Left cardiac atrium (tissue), 4 donors: ENCODE measurements around the gene BLM. TPM values are rescaled to one million over a fixed set of nuclear protein-coding genes. Genes with fewer than 3 reads are reported as not detected.

ENCODE experiments used
- ATAC-seq, 2 donors: fragments of 200-7000 bp; cut with Tn5 transposase; one replicate each; pipeline ENCODE4 v1.9.1; 2020; ENCODE audit warnings: mild to moderate bottlenecking in 2 of 2, moderate library complexity in 2 of 2
- DNase-seq: peaks from one replicate; pipeline ENCODE4 v3.0.0-alpha.2; 2020
- intact Hi-C, 2 donors: fragments of 100-400 bp; cut with DNase I; formaldehyde crosslinking; loops; one replicate each; pipeline versions ENCODE4 v1.14.1 to v1.15.1; 2022 to 2023
- total RNA-seq, 2 donors: library from RNA; stranded (reverse); fragmentation: NEBNext Ultra II Directional; extraction: Animal tissue kit (Norgen Biotek cat#: 25700); gene quantifications; one replicate each; pipeline ENCODE4 v1.2.1, GENCODE V29; 2021
- donor health status: DM: no; HTN: yes; CAD: no.
- donor health status: DM: no; HTN: yes; CAD: no; lungs with severe emphysema.
- donor health status: DM: yes; HTN: yes; CAD: no.
- donor health status: Dilated cardiomyopathy.

BLM gene
- total RNA-seq, 2 donors from 2014 or later: 13.8 to 14.9 TPM

DNA sequence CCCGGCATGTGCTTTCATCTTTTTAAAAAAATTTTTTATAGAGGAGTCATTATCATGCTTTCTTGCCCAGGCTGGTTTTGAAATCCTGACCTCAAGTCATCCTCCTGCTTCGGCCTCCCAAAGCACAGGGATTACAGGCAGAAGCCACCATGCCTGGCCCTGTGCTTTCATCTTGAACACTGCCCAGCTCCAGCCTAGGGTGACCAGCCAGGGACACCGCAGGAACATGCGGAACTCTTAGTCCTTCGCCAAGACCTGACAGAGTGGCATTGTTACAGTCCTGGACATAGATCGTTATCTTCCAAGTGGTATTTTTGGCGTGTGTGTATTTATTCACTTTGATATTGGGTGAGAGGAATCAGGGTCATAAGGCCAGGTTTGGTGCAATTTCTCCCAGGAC lies 143.3 kb downstream of the BLM start:
- ATAC-seq (peak in 1 of 2 donors; percentile 14), DNase-seq (no peak)
- intact Hi-C loops: no loop called here

DNA sequence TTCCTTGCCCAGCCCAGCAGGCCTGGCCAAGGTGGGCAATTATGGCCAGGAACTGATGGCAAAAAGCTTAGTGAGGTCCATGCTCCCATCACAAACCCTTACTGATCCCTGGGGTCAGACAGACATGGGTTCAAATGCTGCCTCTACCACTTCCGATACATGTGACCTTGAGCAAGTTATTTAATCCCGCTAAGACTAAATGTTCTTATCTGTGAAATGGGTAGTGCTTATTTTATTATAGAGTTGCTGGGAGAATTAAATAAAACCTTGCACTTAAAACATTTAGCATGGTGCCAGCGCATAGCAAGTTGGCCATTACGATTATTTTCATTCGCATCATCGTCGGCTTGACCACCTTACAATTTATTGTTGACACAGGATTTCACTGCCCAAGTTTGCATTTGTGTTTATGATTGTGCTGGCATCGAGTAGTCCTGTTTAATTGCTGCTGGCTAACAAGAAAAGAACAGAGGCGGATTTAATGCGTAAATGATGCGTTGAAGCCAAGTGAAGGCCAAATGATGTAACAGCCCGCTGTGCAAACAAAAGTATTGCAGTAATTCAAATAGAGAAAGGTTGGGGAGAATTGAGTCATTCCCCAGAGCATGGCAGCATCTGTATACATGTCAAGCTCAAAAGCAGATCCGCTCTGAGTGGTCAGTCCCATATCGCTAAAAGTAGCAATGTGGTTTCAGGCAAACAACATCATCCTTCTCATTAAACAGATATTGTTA lies 144.0 kb downstream of the BLM start:
- DNase-seq: no peak
- intact Hi-C loops: no loop called here

DNA sequence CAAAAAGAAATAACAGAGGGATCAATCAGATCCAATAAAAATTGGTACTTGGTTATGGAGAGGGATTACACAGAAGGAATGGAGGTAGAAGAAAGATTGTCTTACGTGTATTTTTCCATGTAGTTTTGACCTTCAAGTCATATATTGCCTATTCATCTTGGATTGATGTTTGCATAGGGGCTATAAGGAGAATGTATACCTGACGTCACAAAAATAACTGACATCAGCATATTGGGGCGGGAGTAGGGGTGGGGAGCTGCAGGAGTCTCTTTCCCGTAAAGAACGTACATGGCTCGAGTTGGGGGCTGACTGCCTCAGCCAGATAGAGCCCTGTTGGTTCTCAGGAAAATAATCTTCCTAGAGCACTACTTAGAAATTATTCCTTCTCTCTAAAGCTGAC lies 145.3 kb downstream of the BLM start:
- intact Hi-C loops: no loop called here
- DNase-seq (no peak), ATAC-seq (no peak)

More for the DNA sequence above, 144.0 kb downstream of the BLM start:
- ATAC-seq: no peak

DNA sequence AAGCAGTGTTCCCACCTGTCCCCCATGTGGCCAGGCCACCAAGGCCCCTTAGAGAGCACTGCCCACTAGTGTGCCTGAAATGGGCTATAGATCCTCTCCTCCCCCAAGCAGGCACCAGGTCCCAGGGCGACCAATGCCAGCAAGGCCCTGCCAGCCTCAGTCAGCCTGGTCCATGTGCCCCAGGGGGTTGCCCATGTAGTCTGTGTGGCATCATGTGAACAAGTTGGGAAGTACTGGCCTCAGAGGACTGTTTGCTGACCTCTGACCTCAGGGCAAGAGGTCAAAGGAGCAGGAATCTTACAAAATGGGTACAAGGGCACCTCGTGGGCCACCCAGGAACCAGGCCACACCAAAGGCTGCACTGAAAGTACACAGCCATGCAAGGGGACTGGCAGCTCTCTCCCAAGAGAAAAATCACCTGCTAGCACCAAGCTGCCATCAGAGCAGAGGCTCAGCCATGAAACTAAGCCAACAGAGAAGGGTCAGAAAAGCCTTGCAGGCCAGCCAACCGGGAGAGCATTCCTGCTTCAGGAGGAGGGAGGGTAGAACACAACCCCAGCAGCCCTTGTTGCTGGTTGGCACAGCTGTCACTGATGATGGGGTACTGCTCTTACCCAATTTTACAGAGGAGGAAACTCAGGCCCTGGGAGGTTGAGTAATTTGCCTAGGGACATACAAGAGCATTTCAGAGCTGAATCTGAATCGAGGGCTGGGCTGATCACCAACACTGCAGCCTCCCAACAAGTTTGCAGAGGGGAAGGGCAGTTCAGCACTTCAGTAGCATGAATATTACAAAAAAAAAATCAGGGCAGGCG lies 146.0 kb downstream of the BLM start:
- intact Hi-C loops: no loop called here
- ATAC-seq: peak; percentile 57 to 77
- DNase-seq: no peak

DNA sequence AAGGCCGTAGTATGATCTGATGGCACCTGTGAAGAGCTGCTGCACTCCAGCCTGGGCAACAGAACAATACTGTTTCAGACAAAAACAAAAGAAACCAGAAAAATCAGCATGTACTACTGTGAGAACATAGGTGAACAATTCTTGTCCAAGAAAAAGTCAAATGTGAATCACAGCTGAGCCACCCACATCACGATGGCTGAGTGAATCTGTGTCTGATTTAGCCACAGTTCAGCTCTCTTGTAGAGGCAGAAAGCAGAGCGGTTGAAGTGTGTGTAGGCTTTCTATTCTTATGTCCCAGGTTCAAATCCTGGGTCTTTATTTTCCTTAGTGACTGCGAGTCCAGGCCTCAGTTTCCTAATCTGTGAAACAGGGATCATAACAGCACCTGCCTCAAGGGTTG lies 146.8 kb downstream of the BLM start:
- DNase-seq (no peak), ATAC-seq (no peak)
- intact Hi-C loops: no loop called here

DNA sequence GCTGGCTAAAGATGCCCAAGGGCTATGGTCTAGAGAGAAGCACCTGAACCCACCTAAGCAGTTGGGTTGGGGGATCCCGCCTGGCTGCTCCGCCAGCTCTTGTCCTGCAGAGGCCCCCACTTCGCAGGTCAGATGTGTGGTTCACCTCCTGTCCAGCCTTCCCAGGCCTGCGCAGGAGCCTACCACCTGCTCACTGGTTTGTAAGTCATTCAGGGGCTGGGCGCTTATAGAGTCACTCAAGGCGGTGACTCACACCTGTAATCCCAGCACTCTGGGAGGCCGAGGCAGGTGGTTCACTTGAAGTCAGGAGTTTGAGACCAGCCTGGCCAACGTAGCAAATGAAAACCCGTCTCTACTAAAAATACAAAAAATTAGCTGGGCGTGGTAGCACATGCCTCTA lies 147.4 kb downstream of the BLM start:
- ATAC-seq (no peak), DNase-seq (no peak)
- intact Hi-C loops: no loop called here

DNA sequence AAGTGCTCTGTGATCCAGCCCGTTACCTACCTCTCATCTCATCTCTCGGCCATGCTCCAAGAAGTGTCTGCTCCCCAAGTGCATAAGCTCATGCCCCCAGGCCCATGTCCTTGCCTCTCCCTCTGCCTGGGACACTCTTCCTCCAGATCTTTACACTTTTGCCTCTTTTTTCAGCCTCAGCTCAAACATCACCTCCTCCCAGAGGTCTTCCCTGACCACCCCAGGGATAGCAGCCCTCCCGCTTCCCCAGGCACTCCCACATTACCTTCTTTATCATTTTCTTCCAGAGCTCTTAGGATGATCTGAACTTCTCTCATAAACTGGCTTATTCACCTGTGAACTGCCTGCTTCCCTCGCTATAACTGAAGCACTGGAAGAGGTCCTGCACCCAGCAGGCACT lies 148.6 kb downstream of the BLM start:
- intact Hi-C loops: no loop called here
- ATAC-seq (no peak), DNase-seq (no peak)

Other genes with a start within 250 kb of the BLM start
- gene CRTC3, start 187.4 kb upstream of the BLM start, total RNA-seq: 10 to 100 TPM; 23.1 to 29.4 TPM
- gene FURIN, start 151.2 kb downstream of the BLM start, total RNA-seq: 10 to 100 TPM; 57.7 to 78.6 TPM
- gene FES, start 167.2 kb downstream of the BLM start, total RNA-seq: 10 to 100 TPM; 26.9 to 29.2 TPM
- gene MAN2A2, start 186.0 kb downstream of the BLM start, total RNA-seq: 10 to 100 TPM; 79.3 to 83.2 TPM
- gene HDDC3, start 215.2 kb downstream of the BLM start, total RNA-seq: 10 to 100 TPM; 12.2 to 17.1 TPM
- gene UNC45A, start 217.9 kb downstream of the BLM start, total RNA-seq: 10 to 100 TPM; 27.3 to 29.5 TPM
- 10 to 100 TPM in 1 of 2 donors, 1 to 10 TPM in 1; 8.4 to 10.6 TPM for gene RCCD1, start 237.5 kb downstream of the BLM start, total RNA-seq